Naive thymus-derived CD4-positive, alpha-beta T cell (primary cell): ENCODE measurements around the gene EPS8L2. TPM values are rescaled to one million over a fixed set of nuclear protein-coding genes. Genes with fewer than 3 reads are reported as not detected.
A peak's percentile ranks its signal among the peaks of the same experiment; 100 is the strongest.

ENCODE experiments used
- ATAC-seq: fragments of 150-1000 bp; cut with Tn5 transposase; 2 replicates; pipeline ENCODE4 v1.10.0; 2021; ENCODE audit warnings: mild to moderate bottlenecking, moderate library complexity
- CTCF ChIA-PET: fragments of 350-600 bp; sonication (Branson Sonifier 250); formaldehyde crosslinking; loops from one replicate; lab custom pipeline; 2021; ENCODE audit warnings: antibody characterized with exemption; lab: Charles Lee
- POLR2A ChIA-PET: fragments of 350-600 bp; sonication (Branson Sonifier 250); formaldehyde crosslinking; loops from one replicate; lab custom pipeline; 2021; ENCODE audit warnings: antibody characterized with exemption, inconsistent platforms; lab: Charles Lee
- DNase-seq, 9 donors: peaks; one replicate each; pipeline versions ENCODE4 v3.0.0 to v3.0.0-alpha.2; 2020 to 2022; ENCODE audit warnings: mixed read lengths in 1 of 9
- H3K27ac ChIP-seq: one replicate; pipeline ENCODE4 v1.7.0; 2013; ENCODE audit warnings: mild to moderate bottlenecking, low read depth, low read length, moderate library complexity
- H3K27me3 ChIP-seq, 2 donors: one replicate each; pipeline ENCODE4 v1.7.0; 2013; ENCODE audit warnings: low read length in 2 of 2, mild to moderate bottlenecking in 2 of 2, moderate library complexity in 2 of 2; ENCODE audit not compliant: control insufficient read depth in 2 of 2, insufficient read depth in 2 of 2
- H3K36me3 ChIP-seq, 3 experiments: 1 replicate in 2 of 3; 2 replicates in 1 of 3; pipeline ENCODE4 v1.7.0; 2013; ENCODE audit warnings: low read length in 3 of 3, mild to moderate bottlenecking in 3 of 3, moderate library complexity in 1 of 3; ENCODE audit not compliant: insufficient read depth in 3 of 3, control insufficient read depth in 2 of 3
- H3K4me1 ChIP-seq, 2 donors: one replicate each; pipeline ENCODE4 v1.7.0; 2013; ENCODE audit warnings: low read length in 2 of 2, mild to moderate bottlenecking in 2 of 2, moderate library complexity in 1 of 2; ENCODE audit not compliant: control insufficient read depth in 2 of 2, insufficient read depth in 2 of 2
- H3K4me3 ChIP-seq: 2 replicates; pipeline ENCODE4 v1.7.0; 2013; ENCODE audit warnings: mild to moderate bottlenecking, low read length
- H3K9me3 ChIP-seq, 3 experiments: 1 replicate in 2 of 3; 2 replicates in 1 of 3; pipeline ENCODE4 v1.7.0; 2013; ENCODE audit warnings: low read length in 3 of 3; ENCODE audit not compliant: control insufficient read depth in 2 of 3
- H3K27ac Mint-ChIP-seq, 9 donors: one replicate each; pipeline ENCODE4 v1.8.0; 2020 to 2022; ENCODE audit warnings: mixed read lengths in 9 of 9, mild to moderate bottlenecking in 8 of 9, moderate library complexity in 5 of 9, inconsistent platforms in 2 of 9
- H3K27me3 Mint-ChIP-seq, 5 donors: one replicate each; pipeline ENCODE4 v1.8.0; 2021 to 2022; ENCODE audit warnings: mixed read lengths in 5 of 5, mild to moderate bottlenecking in 1 of 5
- H3K36me3 Mint-ChIP-seq, 5 donors: one replicate each; pipeline ENCODE4 v1.8.0; 2020 to 2022; ENCODE audit warnings: mixed read lengths in 5 of 5, mild to moderate bottlenecking in 3 of 5, inconsistent platforms in 1 of 5
- H3K4me1 Mint-ChIP-seq, 7 donors: one replicate each; pipeline ENCODE4 v1.8.0; 2020 to 2022; ENCODE audit warnings: mixed read lengths in 7 of 7, mild to moderate bottlenecking in 3 of 7, inconsistent platforms in 1 of 7
- H3K4me3 Mint-ChIP-seq, 10 donors: one replicate each; pipeline ENCODE4 v1.8.0; 2020 to 2022; ENCODE audit warnings: mild to moderate bottlenecking in 10 of 10, mixed read lengths in 10 of 10, moderate library complexity in 6 of 10, inconsistent platforms in 2 of 10
- H3K9me3 Mint-ChIP-seq, 11 donors: one replicate each; pipeline ENCODE4 v1.8.0; 2020 to 2022; ENCODE audit warnings: mixed read lengths in 11 of 11, mild to moderate bottlenecking in 4 of 11, inconsistent platforms in 1 of 11, moderate library complexity in 1 of 11
- intact Hi-C, 2 donors: fragments of 100-400 bp; cut with micrococcal nuclease; formaldehyde crosslinking; loops; one replicate each; pipeline ENCODE4 v1.15.1; 2023
- polyA plus RNA-seq, 2 donors: library from polyadenylated mRNA; unstranded; fragments of 300-500 nt; fragmentation: Illumina TruSeq; gene quantifications; one replicate each; pipeline ENCODE4 v1.2.3, GENCODE V29; 2021
- total RNA-seq, 6 experiments: library from RNA in 5 of 6; stranded (reverse) in 5 of 6; gene quantifications; 1 replicate in 5 of 6; 2 replicates in 1 of 6; pipeline ENCODE4 v1.2.3 and lab custom pipeline; 2021 to 2026

The EPS8L2 gene
- total and polyA plus RNA-seq, 7 experiments from 2014 or later, result 4.5 to 16.6 (median 7.4) TPM

DNA sequence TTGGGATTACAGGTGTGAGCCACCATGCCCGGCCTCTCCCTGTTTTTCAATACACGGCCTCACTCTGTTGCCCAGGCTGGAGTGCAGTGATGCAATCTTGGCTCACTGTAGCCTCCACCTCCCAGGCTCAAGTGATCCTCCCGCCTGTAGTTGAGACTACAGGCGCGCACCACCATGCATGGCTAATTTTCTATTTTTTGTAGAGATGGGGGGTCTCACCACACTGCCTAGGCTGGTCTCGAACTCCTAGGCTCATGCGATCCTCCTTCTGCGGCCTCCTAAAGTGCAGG is 59.7 kb downstream of the EPS8L2 start:
- peaks cover 0 to 62% (median 7%) of the 10 kb centered on the region in 3 experiments for H3K36me3 ChIP-seq
- peaks cover 0 to 14% (median 0%) of the 10 kb centered on the region in 5 donors for H3K36me3 Mint-ChIP-seq
- peak overlapping the region in 2 of 9 donors; percentile 70 to 85 for H3K27ac Mint-ChIP-seq
- no peak overlapping the region for H3K27ac ChIP-seq
- H3K27me3 ChIP-seq, result no peaks in the 10 kb centered on the region
- H3K9me3 Mint-ChIP-seq, result no peaks in the 10 kb centered on the region
- DNase-seq (no peak), ATAC-seq (no peak)
- no peaks in the 10 kb centered on the region for H3K4me1 ChIP-seq
- H3K9me3 ChIP-seq, result no peaks in the 10 kb centered on the region
- no peak overlapping the region for H3K4me3 ChIP-seq
- ChIA-PET CTCF (interaction anchor here (0.5 to 1.7 kb wide), 6 partner anchors 17 to 110 kb away, joined by 3 to 5 read pairs (median 4); partner anchors contain the start of gene TALDO1), POLR2A (no interaction called here)
- intact Hi-C loops, result loop anchor here (1.0 to 2.0 kb wide), 7 partner anchors 19 to 210 kb away; partner anchors contain the start of gene TALDO1 (in 1 of the 2)
- no peak overlapping the region for H3K4me3 Mint-ChIP-seq
- H3K4me1 Mint-ChIP-seq, result peaks cover 0 to 6% (median 0%) of the 10 kb centered on the region in 7 donors
- H3K27me3 Mint-ChIP-seq, result no peaks in the 10 kb centered on the region

DNA sequence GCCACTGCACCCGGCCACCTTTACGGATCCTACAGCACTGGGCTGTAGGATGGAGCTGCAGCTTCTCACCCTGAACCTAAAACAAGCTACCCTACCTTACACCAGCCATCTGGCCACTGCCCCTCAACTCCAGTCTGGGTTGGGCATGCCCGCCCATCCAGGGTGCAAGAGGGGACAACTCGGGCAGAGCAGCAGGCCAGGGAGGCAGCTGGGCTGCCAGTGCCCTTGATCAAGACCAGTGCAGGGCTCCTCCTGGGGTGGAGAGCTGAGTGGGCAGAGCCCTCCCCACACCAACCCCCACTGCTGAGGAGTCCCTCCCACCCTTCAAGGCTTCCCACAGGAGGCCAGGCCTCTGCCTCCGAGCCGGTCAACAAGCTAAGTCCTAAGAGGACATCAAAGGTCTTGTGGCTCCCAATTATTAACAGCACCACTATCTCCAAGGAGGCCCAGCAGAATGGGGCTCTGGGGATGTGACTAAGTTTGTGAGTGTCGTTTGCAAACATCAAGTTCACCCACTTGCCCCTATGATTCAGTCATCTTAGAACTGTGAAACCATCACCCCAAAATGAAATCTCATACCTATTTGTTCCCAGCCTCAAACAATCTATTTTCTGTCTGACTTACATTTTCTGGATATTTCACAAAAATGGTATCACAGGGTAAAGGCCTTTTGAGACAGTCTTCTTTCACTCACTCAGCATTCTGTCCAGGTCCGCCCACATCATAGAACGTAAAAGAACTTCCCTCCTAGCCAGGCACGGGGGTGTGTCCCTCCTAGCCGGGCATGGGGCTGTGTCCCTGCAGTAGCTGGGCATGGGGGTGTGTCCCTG is 60.3 kb downstream of the EPS8L2 start:
- H3K27ac Mint-ChIP-seq, result peak overlapping the region in 1 of 9 donors; percentile 42
- DNase-seq (no peak), ATAC-seq (no peak)
- no peaks in the 10 kb centered on the region for H3K9me3 ChIP-seq
- intact Hi-C loops, result no loop called here
- POLR2A ChIA-PET, result no interaction called here
- H3K36me3 ChIP-seq, result peaks cover 0 to 62% (median 7%) of the 10 kb centered on the region in 3 experiments
- H3K27ac ChIP-seq, result peak overlapping the region; percentile 20
- H3K4me1 Mint-ChIP-seq, result peaks cover 0 to 6% (median 0%) of the 10 kb centered on the region in 7 donors
- no peak overlapping the region for H3K4me3 ChIP-seq
- H3K36me3 Mint-ChIP-seq, result peaks cover 0 to 12% (median 0%) of the 10 kb centered on the region in 5 donors
- CTCF ChIA-PET, result interaction anchor here (0.5 to 1.6 kb wide), 6 partner anchors 18 to 110 kb away, joined by 3 to 5 read pairs (median 4); partner anchors contain the start of gene TALDO1
- H3K4me3 Mint-ChIP-seq, result no peak overlapping the region
- H3K27me3 Mint-ChIP-seq, result no peaks in the 10 kb centered on the region
- H3K4me1 ChIP-seq, result no peaks in the 10 kb centered on the region
- H3K9me3 Mint-ChIP-seq, result no peaks in the 10 kb centered on the region
- no peaks in the 10 kb centered on the region for H3K27me3 ChIP-seq

DNA sequence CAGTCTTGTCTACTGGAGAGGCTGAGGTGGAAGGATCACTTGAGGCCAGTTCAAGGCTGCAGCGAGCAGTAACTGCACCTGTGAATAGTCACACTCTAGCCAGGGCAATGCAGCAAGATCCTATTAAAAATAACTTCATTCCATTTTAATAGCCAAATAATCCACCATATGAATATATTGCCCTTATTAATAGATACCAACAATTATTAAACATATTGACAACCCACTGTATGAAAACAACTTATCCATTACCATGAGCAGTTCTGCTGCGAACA is 60.8 kb downstream of the EPS8L2 start:
- H3K4me1 ChIP-seq, result no peaks in the 10 kb centered on the region
- H3K36me3 Mint-ChIP-seq, result peaks cover 0 to 8% (median 0%) of the 10 kb centered on the region in 5 donors
- no peaks in the 10 kb centered on the region for H3K9me3 ChIP-seq
- no peaks in the 10 kb centered on the region for H3K27me3 ChIP-seq
- H3K27ac ChIP-seq, result no peak overlapping the region
- no peak overlapping the region for H3K4me3 Mint-ChIP-seq
- DNase-seq (no peak), ATAC-seq (no peak)
- CTCF ChIA-PET, result interaction anchor here (0.6 to 1.6 kb wide), 2 partner anchors 21 to 36 kb away, joined by 4 to 5 read pairs; no protein-coding TSS in a partner anchor
- intact Hi-C loops, result no loop called here
- no peaks in the 10 kb centered on the region for H3K9me3 Mint-ChIP-seq
- H3K36me3 ChIP-seq, result peaks cover 0 to 63% (median 7%) of the 10 kb centered on the region in 3 experiments
- POLR2A ChIA-PET, result no interaction called here
- H3K4me1 Mint-ChIP-seq, result peaks cover 0 to 6% (median 0%) of the 10 kb centered on the region in 7 donors
- no peaks in the 10 kb centered on the region for H3K27me3 Mint-ChIP-seq
- no peak overlapping the region for H3K4me3 ChIP-seq
- H3K27ac Mint-ChIP-seq, result peak overlapping the region in 1 of 9 donors; percentile 42

GRCh38 chr11:767238-767637 is 61.2 kb downstream of the EPS8L2 start:
- Mint-ChIP-seq H3K36me3 (peaks cover 0 to 7% (median 0%) of the 10 kb centered on the region in 5 donors), H3K27me3 (no peaks in the 10 kb centered on the region), H3K4me1 (peaks cover 0 to 5% (median 0%) of the 10 kb centered on the region in 7 donors), H3K9me3 (no peaks in the 10 kb centered on the region), H3K4me3 (no peak overlapping the region), H3K27ac (peak overlapping the region in 1 of 9 donors; percentile 8)
- Histone ChIP-seq H3K27ac (no peak overlapping the region), H3K36me3 (peaks cover 0 to 61% (median 7%) of the 10 kb centered on the region in 3 experiments), H3K9me3 (no peaks in the 10 kb centered on the region), H3K27me3 (no peaks in the 10 kb centered on the region), H3K4me1 (no peaks in the 10 kb centered on the region), H3K4me3 (no peak overlapping the region)
- ChIA-PET CTCF (no interaction called here), POLR2A (no interaction called here)
- intact Hi-C loops, result no loop called here
- ATAC-seq, result no peak
- DNase-seq, result no peak

DNA sequence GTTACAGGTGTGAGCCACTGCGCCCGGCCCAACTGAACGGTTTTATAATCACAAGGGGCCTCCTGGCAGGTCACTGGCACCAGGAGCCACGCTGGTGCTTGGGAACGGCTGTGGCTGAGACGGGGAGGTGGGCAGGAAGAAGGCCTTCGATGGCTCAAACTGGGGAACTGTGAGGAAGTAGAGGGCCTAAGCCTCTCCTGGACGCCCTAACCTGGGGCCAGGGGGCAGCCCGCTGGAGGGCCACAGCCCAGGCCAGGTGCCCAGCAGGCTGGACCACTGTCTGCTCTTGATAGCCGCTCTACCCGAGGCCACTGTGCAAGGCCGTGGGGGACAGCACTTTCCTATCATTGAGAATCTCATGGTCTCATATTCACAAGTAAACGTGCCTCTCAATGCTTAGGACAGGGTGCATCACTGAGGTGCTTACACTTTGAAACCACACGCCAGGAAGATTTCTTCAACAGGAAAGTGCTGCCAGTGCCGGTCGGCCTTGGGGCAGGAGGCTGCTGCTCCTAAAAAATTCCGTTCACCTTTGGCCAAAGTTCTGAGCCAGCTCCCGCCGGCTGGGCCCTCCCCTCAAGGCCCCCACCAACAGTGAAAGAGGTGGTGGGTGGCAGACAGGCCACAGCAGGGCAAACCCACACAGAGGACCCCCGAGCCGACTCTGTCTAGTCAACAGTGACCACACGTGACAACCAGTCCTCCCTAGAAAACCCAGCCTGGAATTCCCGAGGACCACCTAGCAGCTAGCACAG is 64.0 kb downstream of the EPS8L2 start:
- CTCF ChIA-PET, result interaction anchor here (0.6 kb wide), 1 partner anchor 185 kb away, joined by 3 read pairs; no protein-coding TSS in a partner anchor
- H3K27ac ChIP-seq, result no peak overlapping the region
- Mint-ChIP-seq H3K27me3 (no peaks in the 10 kb centered on the region), H3K4me3 (no peak overlapping the region), H3K27ac (no peak overlapping the region), H3K36me3 (peaks cover 0 to 3% (median 0%) of the 10 kb centered on the region in 5 donors), H3K4me1 (peaks cover 0 to 6% (median 2%) of the 10 kb centered on the region in 7 donors), H3K9me3 (no peaks in the 10 kb centered on the region)
- H3K4me3 ChIP-seq, result no peak overlapping the region
- peaks cover 0 to 51% (median 0%) of the 10 kb centered on the region in 3 experiments for H3K36me3 ChIP-seq
- DNase-seq (no peak), ATAC-seq (no peak)
- H3K27me3 ChIP-seq, result no peaks in the 10 kb centered on the region
- POLR2A ChIA-PET, result interaction anchor here (1.0 kb wide), 1 partner anchor 29 kb away, joined by 3 read pairs; no protein-coding TSS in a partner anchor
- H3K4me1 ChIP-seq, result no peaks in the 10 kb centered on the region
- intact Hi-C loops, result no loop called here
- H3K9me3 ChIP-seq, result no peaks in the 10 kb centered on the region

DNA sequence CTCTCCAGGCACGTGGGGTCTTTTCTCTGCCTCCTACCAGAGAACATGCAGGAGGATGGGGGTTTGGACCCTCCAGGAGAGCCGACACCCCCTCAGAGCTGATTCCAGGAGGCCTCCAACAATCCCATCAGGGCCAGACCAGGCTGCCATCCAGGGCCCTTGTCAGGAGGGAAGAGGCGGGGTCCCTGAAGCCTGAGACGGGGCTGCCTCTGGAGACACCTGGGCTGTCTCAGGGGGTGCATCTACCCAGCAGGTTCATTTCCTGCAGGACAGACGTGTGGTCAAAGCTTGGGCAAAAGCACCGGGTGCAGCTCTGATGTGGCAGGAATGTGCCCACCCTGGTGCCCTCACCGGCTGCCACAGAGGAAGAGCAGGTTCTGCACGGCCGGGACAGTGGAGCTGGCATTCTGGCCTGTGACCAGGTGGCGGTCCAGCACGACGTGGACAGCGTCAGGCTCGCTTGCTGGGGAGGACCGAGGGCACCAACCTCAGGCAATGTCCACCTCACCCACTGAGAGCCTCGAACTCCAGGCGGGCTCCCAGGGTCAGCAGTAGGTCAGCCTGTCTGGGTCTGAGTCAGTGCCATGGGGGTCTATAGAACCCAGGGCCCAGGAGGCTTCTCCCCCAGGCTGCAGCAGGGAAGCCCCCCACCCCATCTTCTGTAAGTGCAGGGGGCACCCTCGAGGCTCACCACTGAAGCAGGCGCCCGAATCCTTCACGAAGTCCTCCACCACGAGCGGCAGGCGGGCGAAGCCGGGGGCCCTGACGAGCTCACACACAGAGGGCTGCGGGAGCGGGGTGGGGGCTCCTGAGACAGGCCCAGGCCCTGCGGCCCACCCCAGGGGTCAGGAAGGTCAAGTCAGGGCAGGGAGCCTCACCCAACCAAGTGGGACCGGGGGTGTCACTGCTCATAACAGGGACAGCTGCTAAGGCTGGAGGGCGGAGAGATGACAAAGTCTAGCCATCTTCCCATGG is 64.9 kb downstream of the EPS8L2 start:
- Mint-ChIP-seq H3K36me3 (peaks cover 0 to 3% (median 0%) of the 10 kb centered on the region in 5 donors), H3K4me1 (peaks cover 4 to 13% (median 8%) of the 10 kb centered on the region in 7 donors), H3K9me3 (no peaks in the 10 kb centered on the region), H3K27ac (no peak overlapping the region), H3K4me3 (no peak overlapping the region), H3K27me3 (no peaks in the 10 kb centered on the region)
- peaks cover 0 to 45% (median 0%) of the 10 kb centered on the region in 3 experiments for H3K36me3 ChIP-seq
- ChIA-PET CTCF (interaction anchor here (0.6 kb wide), 1 partner anchor 186 kb away, joined by 3 read pairs; no protein-coding TSS in a partner anchor), POLR2A (interaction anchor here (0.6 to 1.0 kb wide), 2 partner anchors 28 to 74 kb away, joined by 3 to 4 read pairs; no protein-coding TSS in a partner anchor)
- peaks cover under 1 to 4% of the 10 kb centered on the region in 2 donors for H3K4me1 ChIP-seq
- ATAC-seq, result no peak
- H3K27ac ChIP-seq, result no peak overlapping the region
- intact Hi-C loops, result no loop called here
- DNase-seq, result no peak
- no peaks in the 10 kb centered on the region for H3K9me3 ChIP-seq
- H3K4me3 ChIP-seq, result no peak overlapping the region
- H3K27me3 ChIP-seq, result no peaks in the 10 kb centered on the region
